ENCODE measurements around the gene TTC21A.

Gene TTC21A

DNA sequence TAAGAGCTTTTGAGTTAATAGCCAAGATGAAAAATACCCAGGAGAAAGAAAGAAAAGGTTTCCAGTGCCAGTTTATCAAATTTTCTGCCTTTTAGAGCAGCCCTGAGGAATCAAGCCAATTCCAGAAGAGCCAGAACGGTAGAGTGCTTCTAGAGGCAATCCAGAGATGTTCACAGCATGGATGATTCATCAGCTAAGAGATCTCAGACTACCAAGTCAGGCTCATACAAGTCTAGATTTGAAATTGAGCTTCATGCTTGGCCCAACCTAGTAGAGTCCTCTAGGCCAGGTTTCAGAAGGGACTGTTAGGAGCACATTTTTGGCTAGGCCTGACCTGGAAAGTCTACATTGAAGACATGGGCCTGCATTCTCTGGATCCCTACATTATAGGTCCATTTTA, 40.2 kb upstream of the TTC21A start:
- no peak for DNase-seq (ENCODE audit: insufficient read length, low spot score)
- FAIRE-seq, result no peak
- TF ChIP-seq, protein P1, sequence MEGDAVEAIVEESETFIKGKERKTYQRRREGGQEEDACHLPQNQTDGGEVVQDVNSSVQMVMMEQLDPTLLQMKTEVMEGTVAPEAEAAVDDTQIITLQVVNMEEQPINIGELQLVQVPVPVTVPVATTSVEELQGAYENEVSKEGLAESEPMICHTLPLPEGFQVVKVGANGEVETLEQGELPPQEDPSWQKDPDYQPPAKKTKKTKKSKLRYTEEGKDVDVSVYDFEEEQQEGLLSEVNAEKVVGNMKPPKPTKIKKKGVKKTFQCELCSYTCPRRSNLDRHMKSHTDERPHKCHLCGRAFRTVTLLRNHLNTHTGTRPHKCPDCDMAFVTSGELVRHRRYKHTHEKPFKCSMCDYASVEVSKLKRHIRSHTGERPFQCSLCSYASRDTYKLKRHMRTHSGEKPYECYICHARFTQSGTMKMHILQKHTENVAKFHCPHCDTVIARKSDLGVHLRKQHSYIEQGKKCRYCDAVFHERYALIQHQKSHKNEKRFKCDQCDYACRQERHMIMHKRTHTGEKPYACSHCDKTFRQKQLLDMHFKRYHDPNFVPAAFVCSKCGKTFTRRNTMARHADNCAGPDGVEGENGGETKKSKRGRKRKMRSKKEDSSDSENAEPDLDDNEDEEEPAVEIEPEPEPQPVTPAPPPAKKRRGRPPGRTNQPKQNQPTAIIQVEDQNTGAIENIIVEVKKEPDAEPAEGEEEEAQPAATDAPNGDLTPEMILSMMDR (IDR thresholded peaks at IDR 0.05; ENCODE audit: insufficient read depth, missing control alignments), result no peak

DNA sequence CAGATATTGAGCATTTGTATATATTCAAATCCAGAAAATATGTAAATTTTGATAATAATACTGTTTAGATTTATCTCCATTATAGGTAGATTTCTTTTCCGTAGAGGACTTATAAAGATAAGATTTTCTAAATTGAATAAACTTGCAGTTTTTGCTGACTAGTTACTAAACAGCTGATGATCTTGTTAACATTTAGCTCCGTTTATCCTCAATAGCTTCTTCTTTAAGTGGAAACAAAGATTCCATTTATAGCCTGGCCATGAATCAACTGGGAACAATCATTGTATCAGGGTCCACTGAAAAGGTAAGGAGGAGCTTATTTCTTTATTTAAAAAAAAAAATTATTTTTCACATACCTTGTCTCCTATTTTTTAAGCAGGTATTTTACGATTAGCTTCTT, 38.9 kb upstream of the TTC21A start:
- TF ChIP-seq, protein P1 (IDR thresholded peaks at IDR 0.05; ENCODE audit: insufficient read depth, missing control alignments), result no peak
- no peak for DNase-seq (ENCODE audit: insufficient read length, low spot score)
- no peak for FAIRE-seq

DNA sequence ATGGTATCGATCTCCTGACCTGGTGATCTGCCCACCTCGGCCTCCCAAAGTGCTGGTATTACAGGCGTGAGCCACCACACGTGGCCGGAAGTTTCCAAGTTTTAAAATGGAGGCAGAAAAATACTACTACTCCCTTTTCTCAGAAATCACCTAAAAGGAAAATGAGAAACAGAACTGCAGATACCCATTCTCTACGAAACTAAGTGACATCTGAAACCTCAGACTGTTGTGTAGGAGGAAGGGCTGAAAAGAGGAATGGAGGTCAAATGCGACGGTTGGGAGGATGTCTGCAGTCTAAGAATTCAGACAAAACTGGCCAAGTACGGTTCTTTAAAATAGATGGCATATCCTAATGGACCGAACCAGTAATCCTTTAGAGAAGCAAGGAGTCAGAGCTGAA, 31.6 kb upstream of the TTC21A start:
- TF ChIP-seq, protein P1 (IDR thresholded peaks at IDR 0.05; ENCODE audit: insufficient read depth, missing control alignments), result no peak
- FAIRE-seq, result no peak
- no peak for DNase-seq (ENCODE audit: insufficient read length, low spot score)

DNA sequence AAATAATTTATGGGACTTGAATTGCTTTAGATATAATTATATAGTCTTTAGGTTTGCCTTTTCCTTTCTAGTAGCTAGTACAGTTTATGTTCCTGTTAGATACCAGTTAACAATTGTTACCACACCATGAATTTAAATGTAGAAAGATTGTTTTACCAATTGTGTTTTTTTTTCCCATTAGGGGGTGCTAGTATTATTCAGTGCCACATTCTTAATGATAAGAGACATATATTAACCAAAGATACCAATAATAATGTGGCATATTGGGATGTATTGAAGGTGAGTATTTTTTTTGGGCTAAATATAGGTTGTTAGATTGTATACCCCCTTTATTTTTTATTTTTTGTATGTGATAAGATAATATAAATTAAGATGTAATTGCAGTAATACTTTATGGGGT, 27.9 kb upstream of the TTC21A start:
- TF ChIP-seq, protein P1 (IDR thresholded peaks at IDR 0.05; ENCODE audit: insufficient read depth, missing control alignments), result peak; percentile 14
- FAIRE-seq, result no peak
- no peak for DNase-seq (ENCODE audit: insufficient read length, low spot score)

DNA sequence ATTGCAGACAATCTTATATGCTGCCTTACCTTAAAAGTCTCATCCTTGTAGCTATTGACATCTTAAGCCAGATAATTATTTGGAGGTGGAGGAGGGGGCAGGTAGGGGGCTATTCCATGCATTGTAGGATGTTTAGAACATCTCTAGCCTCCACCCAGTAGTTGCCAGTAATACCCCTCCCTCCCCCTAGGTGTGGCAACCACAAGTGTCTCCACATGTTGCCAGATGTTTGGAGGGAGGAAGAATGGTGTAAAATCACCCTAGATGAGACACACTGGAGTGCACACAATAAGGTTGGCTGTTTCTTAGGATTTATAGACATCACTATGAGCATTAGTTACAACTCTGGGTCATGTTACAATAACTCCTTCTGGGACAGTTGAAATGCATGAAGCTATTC, 27.5 kb upstream of the TTC21A start:
- FAIRE-seq, result no peak
- DNase-seq (ENCODE audit: insufficient read length, low spot score), result no peak
- TF ChIP-seq, protein P1 (IDR thresholded peaks at IDR 0.05; ENCODE audit: insufficient read depth, missing control alignments), result no peak

DNA sequence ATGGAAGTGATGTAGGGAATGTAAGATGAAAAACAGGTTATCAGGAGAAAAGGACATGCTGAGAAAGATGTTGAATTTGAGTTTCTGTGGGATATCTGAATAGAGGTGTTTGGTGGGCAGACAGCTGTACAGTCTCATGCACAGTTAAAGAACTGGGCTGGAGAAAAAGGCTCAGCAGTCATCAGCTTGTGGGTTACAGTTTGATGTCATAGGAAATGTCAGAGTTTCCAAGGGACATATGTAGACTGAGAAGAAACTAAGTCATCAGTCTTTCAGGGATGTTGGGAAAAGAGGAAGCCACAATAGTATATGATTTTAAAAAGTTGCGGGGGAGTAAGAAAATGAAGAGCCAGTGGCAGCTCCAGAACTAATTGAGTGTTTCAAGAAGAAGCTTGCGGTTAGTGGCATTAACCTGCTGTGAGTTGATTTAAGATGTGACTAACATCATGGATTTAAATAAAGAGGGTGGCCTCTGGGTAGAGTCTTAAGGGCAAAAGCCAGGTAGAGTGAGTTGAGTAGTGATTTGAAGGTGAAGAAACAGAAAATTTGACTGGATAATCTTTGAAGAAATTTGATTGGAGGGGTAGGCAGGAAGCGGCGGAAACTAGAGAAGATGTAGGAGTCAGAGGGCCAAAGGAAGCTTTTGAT, 24.7 kb upstream of the TTC21A start:
- DNase-seq (ENCODE audit: insufficient read length, low spot score), result no peak
- TF ChIP-seq, protein P1 (IDR thresholded peaks at IDR 0.05; ENCODE audit: insufficient read depth, missing control alignments), result no peak
- no peak for FAIRE-seq

DNA sequence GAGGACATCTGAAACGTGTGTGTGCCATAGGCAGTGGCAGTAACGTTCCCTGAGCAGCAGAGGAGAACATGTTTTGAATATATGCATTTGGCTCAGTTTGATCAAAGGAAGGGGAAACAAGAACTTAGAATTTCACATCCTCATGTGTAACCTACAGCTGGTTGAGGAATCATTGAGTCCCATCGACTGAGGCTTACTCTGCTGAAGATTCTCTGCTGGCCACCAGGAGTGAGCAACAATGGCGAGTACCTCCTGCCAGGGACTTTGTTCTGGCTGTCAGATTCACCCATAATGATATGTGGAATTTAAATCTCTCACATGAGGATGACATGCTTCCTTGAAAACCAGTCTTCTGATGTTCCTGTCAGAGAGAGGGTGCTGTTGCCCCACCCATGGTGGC, 21.3 kb upstream of the TTC21A start:
- DNase-seq (ENCODE audit: insufficient read length, low spot score), result no peak
- TF ChIP-seq, protein P1 (IDR thresholded peaks at IDR 0.05; ENCODE audit: insufficient read depth, missing control alignments), result no peak
- no peak for FAIRE-seq

Data from D721Med (cell line).